HepG2 (cell line): Measurements from ENCODE around the gene SEMA3C. TPM values are rescaled to one million over a fixed set of nuclear protein-coding genes. Genes with fewer than 3 reads are reported as not detected.

Experiments
- ATAC-seq: fragments of 200-7000 bp; cut with Tn5 transposase; 3 replicates; pipeline ENCODE4 v1.9.1; 2020; ENCODE audit warnings: mild to moderate bottlenecking, moderate library complexity
- BruUV-seq: library from RNA; stranded (reverse); fragments of 400-500 nt; replicated peaks from 2 replicates; lab custom pipeline; 2021; lab: Mats Ljungman, UMichigan
- CTCF ChIA-PET: fragments of 300-600 bp; formaldehyde crosslinking; extraction: SDS; loops from one replicate; lab custom pipeline; 2021; ENCODE audit warnings: low total read pairs, inconsistent platforms, low intra/inter-chr PET ratio; lab: Yijun Ruan, JAX
- POLR2A ChIA-PET: fragments of 350-600 bp; sonication (Branson Sonifier 250); formaldehyde crosslinking; loops from one replicate; lab custom pipeline; 2020; ENCODE audit warnings: antibody characterized with exemption, inconsistent platforms; lab: Yijun Ruan, JAX
- DNase-seq: peaks from one replicate; pipeline ENCODE4 v3.0.0-alpha.2; 2015; ENCODE audit warnings: low spot score
- FAIRE-seq: peaks from 3 replicates; lab custom pipeline; 2011; peaks lifted over from hg19 to GRCh38; lab: Jason Lieb, UNC
- H2AFZ ChIP-seq: one replicate; pipeline ENCODE4 v1.6.1; 2011; ENCODE audit warnings: low read length, inconsistent platforms
- H3K27ac ChIP-seq: fragments of 300-600 bp; 3 replicates; pipeline ENCODE4 v1.8.0; 2011; ENCODE audit warnings: mixed run types, mild to moderate bottlenecking, mixed read lengths, low read length, inconsistent platforms; ENCODE audit not compliant: insufficient read depth; ENCODE audit errors: extremely low read length
- H3K27me3 ChIP-seq, 2 experiments: fragments of 200-600 bp in 1 of 2; 2 replicates in 1 of 2; 3 replicates in 1 of 2; pipeline versions ENCODE4 v1.6.0 to v1.8.0; 2011; ENCODE audit warnings: low read length in 2 of 2, mild to moderate bottlenecking in 2 of 2, moderate library complexity in 2 of 2, inconsistent platforms in 1 of 2; ENCODE audit not compliant: insufficient read depth in 2 of 2, control insufficient read depth in 1 of 2
- H3K36me3 ChIP-seq, 2 experiments: fragments of 200-600 bp in 1 of 2; replicated peaks in 1 of 2; 2 replicates in 1 of 2; 3 replicates in 1 of 2; pipeline versions ENCODE4 v1.5.1 to v1.8.0; 2011; ENCODE audit warnings: low read length in 2 of 2, inconsistent platforms in 1 of 2; ENCODE audit not compliant: insufficient read depth in 2 of 2, control insufficient read depth in 1 of 2
- H3K4me1 ChIP-seq: 2 replicates; pipeline ENCODE4 v1.5.1; 2012; ENCODE audit warnings: low read length, inconsistent platforms; ENCODE audit not compliant: insufficient read depth
- H3K4me2 ChIP-seq: 2 replicates; pipeline ENCODE4 v1.6.0; 2011; ENCODE audit warnings: low read depth, low read length, inconsistent platforms
- H3K4me3 ChIP-seq, 3 experiments: fragments of 200-600 bp in 1 of 3; sonication (generic), shearing (Covaris generic) in 1 of 3; replicated peaks in 1 of 3; 2 replicates each; pipeline ENCODE4 v1.5.1; 2011 to 2016; ENCODE audit warnings: low read length in 3 of 3, inconsistent platforms in 2 of 3, low read depth in 2 of 3, mild to moderate bottlenecking in 2 of 3, control low read depth in 1 of 3, mixed read lengths in 1 of 3; ENCODE audit not compliant: insufficient read depth in 1 of 3
- H3K79me2 ChIP-seq: one replicate; pipeline ENCODE4 v1.6.1; 2011; ENCODE audit warnings: low read length, inconsistent platforms; ENCODE audit not compliant: insufficient read depth
- H3K9ac ChIP-seq: 2 replicates; pipeline ENCODE4 v1.6.0; 2011; ENCODE audit warnings: mild to moderate bottlenecking, low read depth, low read length, inconsistent platforms; ENCODE audit not compliant: insufficient read depth
- H3K9me3 ChIP-seq: 2 replicates; pipeline ENCODE4 v1.5.1; 2012; ENCODE audit warnings: mild to moderate bottlenecking, low read length
- H4K20me1 ChIP-seq: 2 replicates; pipeline ENCODE4 v1.6.0; 2011; ENCODE audit warnings: inconsistent platforms, mild to moderate bottlenecking, low read length, moderate library complexity; ENCODE audit not compliant: insufficient read depth
- FOXK1 ChIP-seq: sonication (generic); formaldehyde crosslinking; IDR thresholded peaks from 2 replicates; pipeline ENCODE4 v1.4.0; 2020; ENCODE audit warnings: low read depth, missing genetic modification reagents, borderline replicate concordance
- HOXA3 ChIP-seq: sonication (generic); formaldehyde crosslinking; IDR thresholded peaks from 2 replicates; pipeline ENCODE4 v1.5.0; 2020; ENCODE audit warnings: missing genetic modification reagents
- MAFF ChIP-seq: IDR thresholded peaks from 2 replicates; pipeline ENCODE4 v1.6.1; 2011; ENCODE audit warnings: low read depth, low read length, improper control_type of control experiment
- MAFK ChIP-seq, 2 experiments: IDR thresholded peaks in 1 of 2; conservative IDR thresholded peaks in 1 of 2; 2 replicates each; pipeline ENCODE4 v1.6.1; 2011; ENCODE audit warnings: improper control_type of control experiment in 2 of 2, low read length in 2 of 2
- PHF20 ChIP-seq: sonication (generic); formaldehyde crosslinking; IDR thresholded peaks from 2 replicates; pipeline ENCODE4 v1.5.0; 2020; ENCODE audit warnings: mild to moderate bottlenecking, missing genetic modification reagents
- PRPF4 ChIP-seq: fragments of 200-400 bp; formaldehyde crosslinking; IDR thresholded peaks from 2 replicates; pipeline ENCODE4 v1.6.1; 2016; ENCODE audit warnings: low read length, low read depth; ENCODE audit not compliant: poor library complexity, severe bottlenecking
- REL ChIP-seq: sonication (generic); formaldehyde crosslinking; conservative IDR thresholded peaks from 2 replicates; pipeline ENCODE4 v1.8.0; 2022; ENCODE audit warnings: mild to moderate bottlenecking, missing genetic modification reagents, moderate library complexity
- SMAD1 ChIP-seq: sonication (generic); formaldehyde crosslinking; IDR thresholded peaks from 2 replicates; pipeline ENCODE4 v1.4.0; 2020; ENCODE audit warnings: missing genetic modification reagents, low read depth, mild to moderate bottlenecking, borderline replicate concordance
- SMARCC2 ChIP-seq: fragments of 450-650 bp; IDR thresholded peaks from 2 replicates; pipeline ENCODE4 v1.6.1; 2017; ENCODE audit warnings: antibody characterized with exemption, mild to moderate bottlenecking
- ZBTB1 ChIP-seq: sonication (generic); formaldehyde crosslinking; IDR thresholded peaks from 2 replicates; pipeline ENCODE4 v1.4.0; 2020; ENCODE audit warnings: missing genetic modification reagents, borderline replicate concordance
- ZBTB20 ChIP-seq: sonication (generic); formaldehyde crosslinking; IDR thresholded peaks from 2 replicates; pipeline ENCODE4 v1.8.1; 2023; ENCODE audit warnings: missing genetic modification reagents, low read depth, mild to moderate bottlenecking, borderline replicate concordance
- ZNF138 ChIP-seq: sonication (generic); formaldehyde crosslinking; IDR thresholded peaks from 2 replicates; pipeline ENCODE4 v1.5.0; 2020; ENCODE audit warnings: mild to moderate bottlenecking, low read depth, missing genetic modification reagents
- ZNF460 ChIP-seq: sonication (generic); formaldehyde crosslinking; IDR thresholded peaks from 2 replicates; pipeline ENCODE4 v1.5.1; 2020; ENCODE audit warnings: missing genetic modification reagents, mild to moderate bottlenecking, borderline replicate concordance
- ZNF580 ChIP-seq: IDR thresholded peaks from 2 replicates; pipeline ENCODE4 v1.6.1; 2016; ENCODE audit warnings: low read depth, borderline replicate concordance
- ZSCAN20 ChIP-seq: sonication (generic); formaldehyde crosslinking; IDR thresholded peaks from 2 replicates; pipeline ENCODE4 v1.4.0; 2020; ENCODE audit warnings: missing genetic modification reagents, mild to moderate bottlenecking, borderline replicate concordance
- WGBS: methylation state at CpG from one replicate; pipeline ENCODE4 v1.1.6; 2017; ENCODE audit warnings: low lambda C conversion rate; 5-methylcytosine and 5-hydroxymethylcytosine counted together
- in situ Hi-C: cut with HindIII; loops from 2 replicates; pipeline ENCODE4 v1.10.0; 2017; ENCODE audit warnings: low pct_unique_long_range_greater_than_20kb; ENCODE audit not compliant: extremely low pct_ligation_motif_present
- intact Hi-C: fragments of 100-400 bp; cut with micrococcal nuclease; formaldehyde crosslinking; loops from one replicate; pipeline ENCODE4 v1.10.0; 2022; ENCODE audit not compliant: unreplicated experiment
- polyA plus RNA-seq, 8 experiments: library from polyadenylated mRNA; depleted of rRNA in 3 of 8; stranded (reverse) in 7 of 8; unstranded in 1 of 8; fragments of >200 nt; fragmentation: Illumina TruSeq in 4 of 8; extraction: Trizol in 4 of 8; gene quantifications; 2 replicates each; pipeline versions ENCODE4 v1.2.1 to v1.2.3, GENCODE V29; 2011 to 2016; ENCODE audit warnings: low read depth in 4 of 8, missing spikeins in 1 of 8, mixed read lengths in 1 of 8; ENCODE audit not compliant: insufficient read depth in 1 of 8
- total RNA-seq, 5 experiments: library from RNA; depleted of rRNA; stranded (reverse); fragments of >200 nt; fragmentation: Illumina TruSeq; extraction: Trizol; gene quantifications; 2 replicates each; pipeline ENCODE4 v1.2.3, GENCODE V29; 2016; ENCODE audit warnings: low read depth in 1 of 5

SEMA3C gene
- total and polyA plus RNA-seq, 2 of the 13 experiments (the other 11 are each of a cell fraction or from before 2014, with no cell fraction given): 0.05 to 0.13 TPM

DNA sequence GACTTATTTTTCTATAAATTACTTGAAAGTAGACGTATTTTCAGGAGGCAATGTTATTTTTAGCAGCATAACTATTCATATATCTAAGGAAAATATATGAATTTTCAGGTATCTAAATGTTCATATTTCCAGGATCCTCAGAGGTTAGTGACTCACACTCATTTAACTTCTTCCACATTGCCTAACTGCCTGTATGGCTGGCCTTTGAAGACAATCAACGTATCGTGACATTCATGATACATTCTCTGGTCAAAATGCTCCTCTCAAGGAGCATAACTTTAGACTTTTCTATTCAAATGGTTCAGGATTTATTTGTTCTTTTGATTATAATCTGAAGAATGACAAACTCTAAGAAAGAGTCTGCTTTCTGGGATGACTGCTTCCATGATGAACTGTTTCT is 89.3 kb downstream of the SEMA3C start:
- Histone ChIP-seq H3K4me1 (no peaks in the 10 kb centered on the region), H3K9me3 (no peaks in the 10 kb centered on the region), H4K20me1 (no peaks in the 10 kb centered on the region), H3K9ac (no peak overlapping the region)
- ChIA-PET POLR2A (no interaction called here), CTCF (no interaction called here)
- intact Hi-C loops: no loop called here
- DNase-seq: no peak
- WGBS: 4% methylated on average over 3 of the region's 3 CpGs
- TF ChIP-seq MAFK (conservative IDR thresholded peaks at IDR 0.05 in 1 of 2, IDR thresholded peaks at IDR 0.05 in 1 of 2; ENCODE audit: low read length in 2 of 2) (no peak), PHF20 (CRISPR knock-in tag) (no peak), MAFF (no peak), ZNF138 (CRISPR knock-in tag) (no peak), SMAD1 (CRISPR knock-in tag) (no peak), ZNF460 (no peak), REL (CRISPR knock-in tag) (no peak), ZBTB1 (CRISPR knock-in tag) (no peak), FOXK1 (no peak), ZSCAN20 (CRISPR knock-in tag) (no peak), ZNF580 (no peak), ZBTB20 (CRISPR knock-in tag) (no peak), SMARCC2 (no peak), HOXA3 (CRISPR knock-in tag) (no peak), PRPF4 (no peak)
- TF ChIP-seq, all 625 proteins: peak for 0
- ATAC-seq (no peak), FAIRE-seq (no peak)
- no peak overlapping the region for H3K4me3 ChIP-seq
- H2AFZ ChIP-seq: no peak overlapping the region
- no peaks in the 10 kb centered on the region for H3K79me2 ChIP-seq
- H3K4me2 ChIP-seq: no peak overlapping the region
- H3K27ac ChIP-seq: no peak overlapping the region
- no peaks in the 10 kb centered on the region for H3K36me3 ChIP-seq
- in situ Hi-C loops: no loop called here
- no TSS peak for BruUV-seq
- H3K27me3 ChIP-seq: no peaks in the 10 kb centered on the region
